LHCN-M2 (cell line): ENCODE data around the gene CBX8. TPM values are rescaled to one million over a fixed set of nuclear protein-coding genes. Genes with fewer than 3 reads are reported as not detected.
"Not testable (repeated sequence)": the region's sequence is repeated elsewhere in the genome, so short reads cannot be mapped to it uniquely, and the experiment has no call there.

Source experiments
- DNase-seq: peaks from one replicate; pipeline ENCODE4 v3.0.0-alpha.2; 2012; ENCODE audit warnings: low read depth
- total RNA-seq: library from RNA; depleted of rRNA; stranded (reverse); fragments of >200 nt; gene quantifications from 2 replicates; pipeline ENCODE4 v1.2.3, GENCODE V29; 2014

Gene CBX8
- total RNA-seq, 1 experiment from 2014 or later = 10.8 TPM

DNA sequence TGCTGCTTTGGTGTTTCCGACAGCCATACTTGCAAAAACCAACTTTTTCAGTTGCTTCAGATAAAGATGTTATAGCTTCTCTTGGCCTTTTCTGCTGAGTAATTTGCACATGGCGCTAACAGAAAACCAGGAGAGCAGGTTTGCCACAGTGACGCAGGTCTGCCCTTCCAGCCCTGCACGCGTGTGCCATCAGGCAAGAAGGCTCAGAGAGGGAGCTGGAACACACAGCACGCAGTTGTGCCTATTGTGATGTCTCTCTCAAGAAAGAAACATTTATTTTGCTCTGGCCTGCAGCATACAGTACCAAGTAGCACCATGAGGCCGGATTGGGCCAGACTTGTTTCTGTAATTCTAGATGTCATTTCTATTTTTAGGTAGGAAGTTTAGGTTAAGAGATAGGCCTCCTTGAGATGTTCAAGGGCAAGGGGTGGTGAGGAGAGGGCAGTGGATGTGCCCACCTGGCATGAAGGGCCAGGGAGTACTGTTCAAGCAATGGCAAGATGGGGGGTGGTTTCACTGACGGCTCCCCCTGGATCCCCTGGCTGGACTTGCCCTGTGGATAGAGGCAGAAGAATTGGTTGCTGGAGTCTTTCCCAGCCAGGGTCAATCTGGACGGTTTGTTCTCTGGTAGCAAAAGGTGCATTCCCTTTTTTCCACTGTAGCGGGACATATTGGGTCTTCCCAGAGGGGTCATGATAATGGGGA lies 17.1 kb downstream of the CBX8 start:
- no peak for DNase-seq

DNA sequence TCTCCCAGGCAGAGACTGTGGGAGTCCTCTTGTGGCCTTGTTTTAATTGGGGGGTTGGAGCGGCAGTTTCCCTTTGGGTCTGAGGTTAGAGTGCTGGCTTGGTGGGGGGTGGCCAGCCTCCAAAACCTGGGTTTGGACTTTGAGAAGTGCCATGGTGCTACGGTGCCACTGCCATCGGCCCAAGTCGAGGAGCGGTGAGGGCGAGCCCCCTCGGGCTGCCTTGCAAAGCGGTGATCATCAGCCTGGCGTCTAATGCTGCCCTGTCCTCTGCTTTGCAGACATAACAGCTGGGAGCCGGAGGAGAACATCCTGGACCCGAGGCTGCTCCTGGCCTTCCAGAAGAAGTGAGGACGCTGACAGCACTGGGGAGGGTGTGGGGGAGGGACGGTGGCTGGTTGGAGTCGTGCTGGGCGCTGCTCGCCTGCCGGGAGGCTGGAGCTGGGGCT lies 17.8 kb downstream of the CBX8 start:
- DNase-seq = no peak

DNA sequence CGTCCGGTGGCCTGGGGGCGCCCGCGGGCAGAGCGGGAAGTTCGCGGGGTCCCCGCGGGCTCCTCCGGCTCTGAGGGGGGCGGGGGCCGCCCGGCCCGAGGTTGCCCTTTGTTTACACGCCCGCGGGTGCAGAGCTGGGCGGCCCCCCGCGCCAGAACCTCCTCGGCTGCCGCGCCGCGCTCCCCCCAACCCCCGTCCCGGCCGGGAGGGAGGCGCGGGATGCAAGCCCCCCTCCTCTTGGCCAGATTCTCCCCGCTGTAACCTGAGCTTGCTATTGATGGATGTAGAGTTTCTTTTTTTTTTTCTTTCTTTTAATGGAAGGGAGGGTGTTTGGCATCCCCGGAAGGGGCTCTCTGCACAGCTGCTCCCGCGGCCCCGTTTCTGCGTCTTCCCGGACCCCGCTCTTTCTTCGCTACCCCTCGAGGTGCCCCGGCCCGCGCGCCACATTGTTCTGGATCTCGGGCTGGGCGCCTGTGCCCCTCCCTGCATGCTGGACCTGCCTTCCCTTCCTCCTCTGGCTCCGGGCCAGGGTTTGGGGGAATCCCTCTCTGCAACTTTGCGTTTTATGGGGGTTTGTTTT lies 18.3 kb downstream of the CBX8 start:
- DNase-seq = no peak

DNA sequence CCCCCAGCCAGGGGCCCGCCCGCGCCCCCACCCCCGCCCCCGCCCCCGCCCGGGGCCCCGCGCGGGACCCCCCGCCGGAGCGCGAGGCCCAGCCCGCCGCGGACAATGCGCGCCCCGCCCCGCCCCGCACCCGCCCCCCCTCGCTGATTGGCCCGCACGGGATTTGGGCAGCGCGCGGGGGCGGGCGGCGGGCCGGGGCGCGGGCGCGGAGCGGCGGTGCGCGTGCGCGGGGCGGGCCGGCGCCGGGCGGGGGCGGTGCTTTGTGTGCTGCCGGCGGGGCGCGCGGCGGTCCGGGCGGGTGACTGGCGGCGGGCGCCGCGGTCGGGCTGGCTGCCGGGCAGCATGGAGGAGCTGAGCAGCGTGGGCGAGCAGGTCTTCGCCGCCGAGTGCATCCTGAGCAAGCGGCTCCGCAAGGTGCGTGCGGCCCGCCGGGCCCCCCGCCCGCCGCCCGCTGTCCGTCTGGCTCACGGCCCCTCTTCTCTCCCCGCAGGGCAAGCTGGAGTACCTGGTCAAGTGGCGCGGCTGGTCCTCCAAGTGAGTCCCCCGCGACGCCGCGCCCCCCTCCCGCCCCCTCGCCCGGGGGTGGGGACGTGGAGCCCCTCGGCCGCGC lies 18.9 kb downstream of the CBX8 start, which contains the start of gene CBX2:
Gene CBX2 (plus strand): TSS at position 255 of the 610 bp plus-strand sequence. CDS start 88 bp downstream, at position 343.
- DNase-seq = peak; percentile 51

DNA sequence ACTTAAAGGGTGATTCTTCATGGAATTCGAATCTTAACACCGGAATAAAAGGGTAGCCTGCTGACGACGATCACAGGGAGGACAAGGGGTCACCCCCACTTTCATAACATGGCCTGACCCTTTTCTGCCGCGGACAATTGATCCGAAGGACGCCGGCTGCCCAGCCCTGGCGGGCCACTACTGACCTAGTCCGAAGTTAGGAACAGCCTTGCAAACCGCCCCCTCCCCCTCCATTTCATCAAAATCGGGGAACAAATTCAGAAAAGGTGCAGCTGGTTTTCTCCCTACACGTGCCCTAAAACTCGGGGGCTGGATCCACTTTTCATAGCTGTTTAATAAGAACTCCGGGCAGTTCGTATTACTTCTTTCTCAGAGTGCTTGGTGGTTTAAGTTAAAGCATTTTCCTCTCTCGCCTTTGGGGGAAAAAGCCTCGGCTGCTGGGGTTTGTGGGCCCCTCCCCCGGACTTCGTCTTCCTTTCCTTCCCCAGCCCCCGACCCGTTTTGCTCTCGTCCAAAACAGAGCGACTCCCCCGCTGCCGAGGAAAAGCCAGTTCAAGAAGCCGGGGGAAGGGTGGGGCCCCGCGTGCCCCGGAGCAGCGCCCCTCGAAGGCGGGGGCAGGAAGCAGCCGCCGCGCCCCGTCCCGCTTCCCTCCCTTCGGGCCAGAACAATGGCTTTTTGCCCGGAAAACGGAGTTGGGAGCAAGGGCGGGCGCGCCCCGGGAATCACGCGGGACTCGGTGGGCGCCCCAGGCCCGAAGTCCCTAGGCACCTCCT lies 19.6 kb downstream of the CBX8 start:
- DNase-seq = peak; percentile 51

DNA sequence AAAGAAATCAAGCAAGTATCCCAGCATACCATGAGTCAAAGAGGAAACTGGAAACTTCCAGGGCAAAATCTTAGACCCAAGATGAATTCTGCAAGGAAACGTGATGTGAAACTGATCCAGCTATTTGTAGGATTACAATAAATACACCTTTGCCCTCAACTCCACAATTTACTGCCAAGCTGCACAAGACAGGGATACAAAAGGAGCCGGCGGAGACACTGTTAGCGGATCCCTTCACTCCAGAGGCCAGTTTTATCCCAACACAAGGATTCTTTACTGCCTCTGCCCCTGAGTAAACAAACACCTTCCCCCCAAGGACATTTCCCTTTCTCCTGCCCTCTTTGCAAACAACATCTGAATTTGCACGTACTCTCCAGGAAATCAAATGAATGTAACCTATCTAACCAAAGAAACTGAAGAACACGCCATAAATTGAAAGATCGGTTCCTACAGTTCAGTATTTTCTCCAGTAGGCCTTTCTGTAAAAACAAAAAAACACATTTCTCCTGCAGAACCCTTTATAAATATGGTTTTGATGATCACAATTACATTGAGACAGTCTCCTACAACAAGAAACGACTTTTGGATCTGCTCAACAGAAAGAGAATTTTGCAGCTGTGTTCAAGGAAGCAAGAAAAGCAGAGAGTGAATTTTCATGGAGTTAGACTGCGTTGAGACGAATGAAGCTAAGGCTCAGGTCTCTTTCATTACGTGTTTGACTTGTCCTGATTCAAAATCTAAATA lies 20.3 kb downstream of the CBX8 start:
- DNase-seq = no peak

DNA sequence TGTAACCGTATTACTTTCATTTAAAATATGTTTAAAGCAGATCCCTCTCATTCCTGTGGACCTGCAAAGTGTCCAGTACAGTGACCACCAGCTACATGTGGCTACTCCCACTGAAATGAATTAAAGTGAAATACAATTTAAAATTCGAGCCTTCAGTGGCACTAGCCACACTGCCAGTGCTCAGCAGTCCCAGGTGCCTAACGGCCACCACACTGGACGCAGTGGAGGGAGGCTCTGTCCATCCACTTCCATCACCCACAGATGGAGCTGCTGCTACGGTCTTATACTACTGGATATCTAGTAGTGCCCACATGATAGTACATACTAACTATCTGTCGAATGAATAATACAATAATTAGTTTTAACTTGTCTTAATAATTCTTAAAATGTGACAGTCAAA lies 21.2 kb downstream of the CBX8 start:
- DNase-seq = no peak

DNA sequence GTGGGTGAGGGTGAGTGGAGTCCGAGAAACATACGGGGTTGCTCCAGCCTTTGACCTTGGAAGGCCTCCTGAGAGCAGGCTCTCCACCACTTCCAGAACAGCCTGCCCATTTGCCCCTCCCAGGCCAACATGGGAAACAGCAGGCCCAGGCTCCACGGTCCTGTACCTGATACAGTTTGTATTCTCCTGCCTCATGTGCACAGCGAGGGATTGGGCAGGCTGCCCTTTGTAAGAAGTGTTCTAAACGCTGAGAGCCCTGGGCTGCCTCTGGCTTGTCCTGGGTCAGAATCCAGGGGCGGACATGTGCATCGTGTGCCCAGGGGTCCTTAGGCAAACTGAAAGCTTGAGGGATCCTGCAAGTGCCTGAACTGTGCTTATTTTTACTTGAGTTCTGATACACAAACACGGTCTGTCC lies 22.3 kb downstream of the CBX8 start:
- no peak for DNase-seq

DNA sequence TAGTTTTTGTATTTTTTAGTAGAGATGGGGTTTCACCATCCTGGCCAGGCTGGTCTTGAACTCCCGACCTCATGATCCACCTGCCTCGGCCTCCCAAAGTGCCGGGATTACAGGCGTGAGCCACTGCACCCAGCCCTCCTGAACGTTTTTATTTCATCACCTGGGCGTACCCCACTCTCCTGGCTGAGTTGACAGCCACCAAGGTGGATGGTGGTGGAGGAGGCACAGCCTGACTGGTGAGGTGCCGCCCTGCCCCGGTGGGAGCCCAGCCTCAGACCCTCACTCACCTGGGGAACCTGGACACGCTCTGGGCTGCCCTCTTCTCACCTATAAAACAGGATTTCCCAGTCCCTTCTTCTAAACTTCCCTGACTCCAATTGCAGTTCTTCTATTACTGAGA lies 24.2 kb downstream of the CBX8 start:
- not testable (repeated sequence) for DNase-seq

DNA sequence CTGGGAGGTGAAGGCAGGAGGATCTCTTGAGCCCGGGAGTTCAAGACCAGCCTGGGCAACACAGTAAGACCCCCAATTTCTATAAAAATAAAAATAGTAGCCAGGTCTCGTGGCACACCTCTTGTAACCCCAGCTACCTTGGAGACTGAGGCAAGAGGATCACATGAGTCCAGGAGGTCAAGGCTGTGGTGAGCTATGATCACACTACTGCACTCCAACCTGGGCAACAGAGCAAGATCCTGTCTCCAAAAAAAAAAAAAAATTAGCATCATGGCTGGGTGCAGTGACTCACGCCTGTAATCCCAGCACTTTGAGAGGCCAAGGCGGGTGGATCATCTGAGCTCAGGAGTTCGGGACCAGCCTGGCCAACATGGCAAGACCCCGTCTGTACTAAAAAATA lies 25.6 kb downstream of the CBX8 start:
- no peak for DNase-seq

DNA sequence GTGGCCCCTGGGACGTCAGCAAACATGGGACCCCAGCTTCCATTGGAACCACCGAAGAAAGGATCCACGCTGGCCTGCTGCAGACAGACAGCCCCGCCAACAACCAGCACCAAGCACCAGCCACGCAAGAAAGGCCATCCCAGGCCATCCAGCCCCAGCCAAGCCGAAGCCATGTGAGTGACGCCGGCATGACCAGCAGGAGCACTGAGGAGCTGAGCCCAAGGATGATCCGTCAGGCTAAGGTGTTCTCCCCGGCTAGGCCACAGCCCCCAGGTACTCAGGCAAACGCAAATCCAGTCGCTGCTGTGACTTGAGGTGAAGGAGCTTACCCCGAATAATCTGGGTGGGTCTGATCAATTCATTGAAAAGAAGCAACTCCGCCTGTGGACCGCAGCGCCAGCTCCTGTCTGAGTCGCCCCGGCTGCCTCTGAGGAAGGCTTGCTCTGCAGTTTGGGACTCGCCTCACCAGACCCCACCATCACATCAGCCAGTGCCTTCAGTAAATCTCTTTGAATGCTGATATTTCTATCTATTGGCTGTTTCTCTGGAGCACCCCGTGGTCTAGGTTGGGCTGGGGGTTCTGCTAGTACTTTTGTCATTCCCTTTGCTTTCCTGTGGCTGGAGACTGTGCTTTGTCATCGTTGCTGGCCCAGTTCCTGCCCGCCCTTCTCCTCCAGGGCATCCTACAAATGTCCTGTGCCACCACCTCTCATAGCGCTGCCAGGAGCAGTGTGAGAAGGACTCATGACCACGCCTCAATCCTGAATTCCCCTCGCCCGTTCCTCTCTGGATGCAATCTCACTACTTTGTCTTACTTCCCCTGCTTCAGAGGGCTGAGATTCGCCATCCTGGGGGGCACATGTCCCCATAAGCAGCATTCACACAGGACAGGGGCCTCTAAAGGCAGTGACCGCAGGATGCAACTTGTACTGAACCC lies 27.0 kb downstream of the CBX8 start:
- no peak for DNase-seq

DNA sequence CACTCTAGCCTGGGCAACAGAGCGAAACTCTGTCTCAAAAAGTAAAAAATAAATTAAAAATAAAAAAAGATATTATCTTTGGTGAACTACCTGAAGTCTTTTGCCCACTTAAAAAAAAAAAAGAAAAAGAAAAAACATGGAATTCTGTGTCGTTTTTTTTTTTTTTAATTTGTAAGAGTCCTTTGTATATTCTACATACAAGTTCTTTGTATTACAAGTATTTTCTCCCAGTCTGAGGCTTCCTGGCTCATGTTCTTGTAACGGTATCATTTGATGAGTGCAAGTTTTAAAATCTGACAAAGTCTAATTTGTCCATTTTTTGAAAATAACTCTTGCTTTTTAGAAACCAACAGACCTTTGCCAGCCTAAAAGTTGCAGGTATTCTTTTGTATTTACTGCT lies 31.2 kb downstream of the CBX8 start:
- no peak for DNase-seq

DNA sequence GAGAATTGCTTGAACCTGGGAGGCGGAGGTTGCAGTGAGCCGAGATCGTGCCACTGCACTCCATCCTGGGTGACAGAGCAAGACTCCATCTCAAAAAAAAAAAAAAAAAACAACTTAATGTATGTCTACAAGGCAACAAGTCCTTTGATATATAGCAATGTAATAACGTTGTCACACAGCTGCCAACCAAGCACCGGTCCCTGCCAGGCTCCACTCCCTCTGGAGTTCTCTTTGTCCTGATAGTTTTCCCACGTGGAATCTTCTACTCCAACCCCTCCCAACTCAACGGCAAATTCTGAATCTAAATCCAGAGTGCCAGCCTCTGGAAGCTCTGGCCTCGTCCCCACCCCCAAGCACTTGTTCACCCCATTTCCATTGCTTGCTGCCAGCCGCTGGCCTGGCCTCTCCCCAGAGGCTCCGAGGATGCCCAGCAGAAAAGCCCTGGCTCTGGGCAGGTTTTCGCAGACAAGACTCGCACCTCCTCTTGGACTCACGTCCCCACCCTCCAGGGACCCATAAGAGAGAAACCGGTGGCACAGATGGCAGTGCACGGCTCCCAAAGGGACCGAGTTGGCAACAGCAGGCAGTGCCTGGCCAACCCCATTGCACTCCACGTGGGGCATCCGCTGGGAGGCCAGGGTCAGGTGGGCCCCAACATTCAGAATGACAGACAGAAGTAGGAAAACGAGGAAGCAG lies 34.8 kb downstream of the CBX8 start:
- DNase-seq = no peak

DNA sequence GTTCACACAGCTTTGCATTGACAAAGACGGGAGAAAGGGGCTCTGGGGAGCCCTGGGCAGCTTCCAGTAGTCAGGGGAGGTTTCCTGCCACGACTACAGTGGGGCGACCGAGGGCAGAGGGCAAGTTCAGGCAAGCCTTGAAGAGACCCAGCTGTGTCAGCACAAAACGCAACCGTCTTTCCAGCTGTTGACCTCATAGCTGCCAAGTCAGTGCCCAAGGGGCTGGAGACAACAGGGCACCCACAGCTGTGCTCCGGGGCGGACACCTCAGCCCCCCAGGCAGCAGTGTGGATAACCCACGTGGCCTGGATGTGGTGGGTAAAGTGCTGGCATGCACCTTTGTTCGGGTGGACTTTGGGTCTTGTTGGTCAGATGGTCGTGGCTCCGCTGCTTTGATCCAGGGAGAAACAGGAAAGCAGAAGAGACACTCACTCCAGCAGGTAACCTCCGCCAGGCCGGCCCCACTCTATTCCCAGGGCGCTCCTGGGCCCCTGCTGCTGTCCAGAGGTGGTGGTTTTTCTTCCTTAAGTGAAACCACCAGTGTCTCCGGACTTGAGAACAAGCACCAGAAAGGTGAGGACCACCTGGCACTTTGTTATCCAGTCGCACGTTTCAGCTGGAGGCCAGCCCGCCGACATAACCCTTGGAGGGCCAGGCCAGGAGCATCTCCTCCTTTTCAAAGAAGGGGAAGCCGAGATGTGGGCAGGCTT lies 36.5 kb downstream of the CBX8 start:
- no peak for DNase-seq

DNA sequence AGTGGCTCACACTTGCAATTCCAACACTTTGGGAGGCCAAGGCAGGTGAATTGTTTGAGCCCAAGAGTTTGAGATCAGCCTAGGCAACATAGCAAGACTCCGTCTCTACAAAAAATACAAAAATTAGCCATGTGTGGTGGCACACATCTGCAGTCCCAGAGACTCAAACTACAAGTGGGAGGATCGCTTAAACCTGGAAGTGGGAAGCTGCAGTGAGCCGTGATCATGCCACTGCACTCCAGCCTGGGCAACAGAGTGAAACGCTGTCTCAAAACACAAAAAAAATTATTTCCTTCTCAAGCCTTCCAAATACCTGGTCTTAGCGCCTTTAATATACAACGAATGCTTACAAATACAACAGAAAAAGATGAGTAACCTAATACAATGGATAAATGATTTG lies 38.6 kb downstream of the CBX8 start:
- no peak for DNase-seq

DNA sequence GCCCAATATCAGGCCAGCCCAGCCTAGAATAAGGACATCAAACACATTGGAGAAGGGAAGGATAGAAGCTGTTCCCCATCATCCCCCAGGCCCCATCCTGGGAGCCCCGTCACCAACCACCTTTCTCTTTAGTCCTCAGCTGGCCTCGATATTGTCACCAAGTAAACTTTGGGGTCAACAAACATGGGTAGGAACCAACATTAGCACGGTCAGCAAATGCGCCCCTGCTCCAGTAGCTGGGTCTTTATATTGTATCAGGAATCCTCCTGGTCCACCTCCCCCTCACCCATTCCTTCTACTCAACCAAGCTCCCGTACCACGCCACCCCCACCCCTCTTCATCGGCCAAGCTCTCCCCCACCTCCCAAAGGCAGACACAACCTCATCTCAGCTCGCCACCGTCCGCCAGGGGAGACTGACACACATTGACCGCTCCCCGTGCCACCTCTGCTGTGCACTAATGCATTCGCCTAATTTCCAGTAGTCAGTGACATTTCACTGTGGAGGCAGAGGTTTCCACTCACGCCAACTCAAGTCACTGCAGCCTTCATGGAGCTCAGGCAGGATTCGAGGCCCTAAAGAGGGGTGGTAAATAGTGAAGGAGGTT lies 39.6 kb downstream of the CBX8 start:
- DNase-seq = no peak

DNA sequence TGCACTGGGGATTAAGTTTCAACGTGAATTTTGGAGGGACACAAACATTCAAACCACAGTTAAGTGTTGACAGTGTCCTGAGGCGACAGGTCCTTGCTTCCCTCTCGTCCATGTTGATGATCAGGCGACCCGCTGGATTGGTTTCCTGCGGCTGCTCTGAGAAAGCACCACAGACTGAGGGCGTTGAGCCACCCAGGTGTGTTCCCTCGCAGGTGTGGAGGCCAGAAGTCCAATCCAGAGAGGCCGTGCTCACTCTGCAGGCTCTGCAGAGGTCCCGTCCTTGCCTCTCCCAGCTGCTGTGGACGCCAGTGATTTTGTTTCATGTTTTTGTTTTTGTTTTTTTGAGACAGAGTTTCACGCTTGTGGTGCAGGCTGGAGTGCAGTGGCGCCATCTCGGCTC lies 41.3 kb downstream of the CBX8 start:
- DNase-seq = no peak

DNA sequence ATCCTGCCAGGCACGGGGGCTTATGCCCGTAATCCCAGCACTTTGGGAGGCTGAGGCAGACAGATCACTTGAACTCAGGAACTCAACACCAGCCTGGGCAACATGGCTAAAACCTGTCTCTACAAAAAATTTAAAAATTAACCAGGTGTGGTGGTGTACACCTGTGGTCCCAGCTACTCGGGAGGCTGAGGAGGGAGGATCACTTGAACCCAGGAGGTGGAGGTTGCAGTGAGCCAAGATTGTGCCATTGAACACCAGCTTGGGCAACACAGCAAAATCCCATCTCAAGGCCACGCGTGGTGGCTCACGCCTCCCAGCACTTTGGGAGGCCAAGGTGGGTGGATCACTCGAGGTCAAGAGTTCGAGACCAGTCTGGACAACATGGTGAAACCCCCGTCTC lies 42.0 kb downstream of the CBX8 start:
- DNase-seq = not testable (repeated sequence)

DNA sequence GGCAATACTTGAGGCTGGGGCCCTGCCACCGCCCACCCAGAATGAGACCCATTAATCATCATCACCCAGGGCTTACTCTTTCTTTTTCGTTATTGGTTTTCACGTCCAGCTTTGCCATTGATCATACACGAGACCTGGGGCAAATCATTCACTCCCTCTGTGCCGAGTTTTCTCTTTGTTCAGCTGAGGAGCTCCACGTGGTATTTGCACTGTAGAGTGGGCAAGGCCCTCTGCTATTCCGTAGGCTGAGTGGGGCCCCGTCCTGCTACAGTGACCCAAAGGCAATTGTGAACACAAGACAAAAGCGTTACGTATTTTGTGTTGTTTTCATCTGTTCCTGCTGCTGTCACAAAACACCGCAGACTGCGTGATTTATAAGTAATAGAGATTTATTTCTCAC lies 42.5 kb downstream of the CBX8 start:
- DNase-seq = no peak
